HUES64 (cell line): ENCODE results near the gene SYTL2.

ENCODE experiments used
- H3K27ac ChIP-seq: 2 replicates; pipeline ENCODE4 v1.7.0; 2013; ENCODE audit warnings: low read depth, low read length, inconsistent platforms
- H3K27me3 ChIP-seq: 2 replicates; pipeline ENCODE4 v1.6.1; 2013; ENCODE audit warnings: mild to moderate bottlenecking, low read length; ENCODE audit not compliant: insufficient read depth
- H3K36me3 ChIP-seq: 2 replicates; pipeline ENCODE4 v1.6.1; 2013; ENCODE audit warnings: mild to moderate bottlenecking, low read length; ENCODE audit not compliant: insufficient read depth
- H3K4me1 ChIP-seq: 2 replicates; pipeline ENCODE4 v1.6.1; 2013; ENCODE audit warnings: mild to moderate bottlenecking, low read length, moderate library complexity; ENCODE audit not compliant: insufficient read depth
- H3K4me3 ChIP-seq: 2 replicates; pipeline ENCODE4 v1.5.1; 2013; ENCODE audit warnings: mild to moderate bottlenecking, low read length, moderate library complexity
- H3K9ac ChIP-seq: 2 replicates; pipeline ENCODE4 v1.6.1; 2013; ENCODE audit warnings: mild to moderate bottlenecking, low read depth, low read length
- H3K9me3 ChIP-seq: 2 replicates; pipeline ENCODE4 v1.6.1; 2013; ENCODE audit warnings: low read depth, low read length; ENCODE audit not compliant: insufficient read depth
- WGBS: fragments of 150-250, 120-280 bp; methylation state at CpG from one replicate; pipeline ENCODE4 v1.1.7; 2013; ENCODE audit warnings: missing lambda C conversion rate; 5-methylcytosine and 5-hydroxymethylcytosine counted together

Gene SYTL2

GRCh38 chr11:85758480-85759039 lies 52.4 kb downstream of the SYTL2 start:
- Histone ChIP-seq H3K36me3 (no peaks in the 10 kb centered on the region), H3K4me3 (no peak overlapping the region), H3K4me1 (peaks cover 8% of the 10 kb centered on the region), H3K9me3 (no peaks in the 10 kb centered on the region), H3K27ac (no peak overlapping the region), H3K27me3 (no peaks in the 10 kb centered on the region), H3K9ac (no peak overlapping the region)
- 100% methylated on average over 1 of the region's 1 CpG for WGBS

GRCh38 chr11:85758026-85758425 lies 52.9 kb downstream of the SYTL2 start:
- H3K4me3 ChIP-seq: no peak overlapping the region
- no peaks in the 10 kb centered on the region for H3K27me3 ChIP-seq
- H3K9ac ChIP-seq: no peak overlapping the region
- no peaks in the 10 kb centered on the region for H3K9me3 ChIP-seq
- WGBS: 97% methylated on average over 4 of the region's 4 CpGs
- H3K27ac ChIP-seq: no peak overlapping the region
- H3K4me1 ChIP-seq: peaks cover 8% of the 10 kb centered on the region
- H3K36me3 ChIP-seq: no peaks in the 10 kb centered on the region

GRCh38 chr11:85756401-85757200 lies 54.3 kb downstream of the SYTL2 start:
- Histone ChIP-seq H3K4me3 (no peak overlapping the region), H3K9ac (no peak overlapping the region), H3K9me3 (no peaks in the 10 kb centered on the region), H3K27me3 (no peaks in the 10 kb centered on the region), H3K4me1 (peaks cover 8% of the 10 kb centered on the region), H3K27ac (no peak overlapping the region), H3K36me3 (no peaks in the 10 kb centered on the region)
- WGBS: 96% methylated on average over 5 of the region's 6 CpGs

- no CpG with 5 or more reads among the region's 1 CpG for WGBS
- no peak overlapping the region for H3K4me3 ChIP-seq
- H3K27ac ChIP-seq: no peak overlapping the region
These were observed 55.2 kb downstream of the SYTL2 start for GRCh38 chr11:85755701-85756100.

GRCh38 chr11:85755285-85755684 lies 55.7 kb downstream of the SYTL2 start:
- H3K9ac ChIP-seq: no peak overlapping the region
- no peaks in the 10 kb centered on the region for H3K9me3 ChIP-seq
- 89% methylated on average over 2 of the region's 2 CpGs for WGBS
- H3K36me3 ChIP-seq: no peaks in the 10 kb centered on the region
- no peaks in the 10 kb centered on the region for H3K27me3 ChIP-seq
- peaks cover 7% of the 10 kb centered on the region for H3K4me1 ChIP-seq
- H3K4me3 ChIP-seq: no peak overlapping the region
- no peak overlapping the region for H3K27ac ChIP-seq

More at GRCh38 chr11:85755701-85756100, 55.2 kb downstream of the SYTL2 start:
- Histone ChIP-seq H3K9me3 (no peaks in the 10 kb centered on the region), H3K9ac (no peak overlapping the region), H3K27me3 (no peaks in the 10 kb centered on the region), H3K4me1 (peaks cover 8% of the 10 kb centered on the region), H3K36me3 (no peaks in the 10 kb centered on the region)

GRCh38 chr11:85752890-85753581 lies 57.9 kb downstream of the SYTL2 start:
- no peaks in the 10 kb centered on the region for H3K27me3 ChIP-seq
- H3K9ac ChIP-seq: no peak overlapping the region
- H3K27ac ChIP-seq: no peak overlapping the region
- no peak overlapping the region for H3K4me3 ChIP-seq
- WGBS: 95% methylated on average over 7 of the region's 7 CpGs
- H3K9me3 ChIP-seq: no peaks in the 10 kb centered on the region
- H3K36me3 ChIP-seq: no peaks in the 10 kb centered on the region
- peaks cover 19% of the 10 kb centered on the region for H3K4me1 ChIP-seq

- Histone ChIP-seq H3K27me3 (no peaks in the 10 kb centered on the region), H3K9me3 (no peaks in the 10 kb centered on the region), H3K4me3 (no peak overlapping the region), H3K4me1 (peaks cover 20% of the 10 kb centered on the region), H3K36me3 (no peaks in the 10 kb centered on the region), H3K27ac (no peak overlapping the region), H3K9ac (no peak overlapping the region)
- 93% methylated on average over 4 of the region's 4 CpGs for WGBS
These were observed 58.6 kb downstream of the SYTL2 start for GRCh38 chr11:85752201-85752889.

GRCh38 chr11:85751724-85752123 lies 59.2 kb downstream of the SYTL2 start:
- H3K36me3 ChIP-seq: no peaks in the 10 kb centered on the region
- no peak overlapping the region for H3K9ac ChIP-seq
- H3K27ac ChIP-seq: no peak overlapping the region
- no peaks in the 10 kb centered on the region for H3K27me3 ChIP-seq
- H3K9me3 ChIP-seq: no peaks in the 10 kb centered on the region
- H3K4me3 ChIP-seq: no peak overlapping the region
- peaks cover 20% of the 10 kb centered on the region for H3K4me1 ChIP-seq

GRCh38 chr11:85750646-85751045 lies 60.3 kb downstream of the SYTL2 start:
- peaks cover 20% of the 10 kb centered on the region for H3K4me1 ChIP-seq
- H3K27ac ChIP-seq: no peak overlapping the region
- WGBS: 96% methylated on average over 3 of the region's 3 CpGs
- no peak overlapping the region for H3K9ac ChIP-seq
- no peaks in the 10 kb centered on the region for H3K9me3 ChIP-seq
- H3K27me3 ChIP-seq: no peaks in the 10 kb centered on the region
- H3K4me3 ChIP-seq: no peak overlapping the region
- H3K36me3 ChIP-seq: no peaks in the 10 kb centered on the region

- H3K9me3 ChIP-seq: no peaks in the 10 kb centered on the region
- no peak overlapping the region for H3K4me3 ChIP-seq
- no peak overlapping the region for H3K27ac ChIP-seq
- 88% methylated on average over 2 of the region's 2 CpGs for WGBS
- H3K27me3 ChIP-seq: no peaks in the 10 kb centered on the region
- no peaks in the 10 kb centered on the region for H3K36me3 ChIP-seq
- H3K9ac ChIP-seq: no peak overlapping the region
- H3K4me1 ChIP-seq: peaks cover 20% of the 10 kb centered on the region
These were observed 61.1 kb downstream of the SYTL2 start for GRCh38 chr11:85749884-85750283.

GRCh38 chr11:85749287-85749834 lies 61.6 kb downstream of the SYTL2 start:
- Histone ChIP-seq H3K27ac (0 out of 2 replicates have a peak overlapping the region, but pooled peaks have one; percentile 2), H3K36me3 (no peaks in the 10 kb centered on the region), H3K4me3 (no peak overlapping the region), H3K4me1 (peaks cover 20% of the 10 kb centered on the region), H3K9me3 (no peaks in the 10 kb centered on the region), H3K27me3 (no peaks in the 10 kb centered on the region), H3K9ac (no peak overlapping the region)
- WGBS: 71% methylated on average over 3 of the region's 3 CpGs
